Measurements from ENCODE around the gene NKPD1. TPM values are rescaled to one million over a fixed set of nuclear protein-coding genes. Genes with fewer than 3 reads are reported as not detected.

The NKPD1 gene
- total RNA-seq, 4 donors from 2014 or later = 0.16 TPM; not detected in 3

- H3K27ac ChIP-seq = no peak overlapping the region
- in situ Hi-C loops (cut with MboI; ENCODE audit: low sequenced_read_pairs in 4 of 4) = no loop called here
Measured at GRCh38 chr19:45125360-45125759, 35.4 kb downstream of the NKPD1 start.

GRCh38 chr19:45124021-45124420 lies 36.8 kb downstream of the NKPD1 start:
- intact Hi-C loops (cut with DNase I; ENCODE audit: low total_unique reads) (no loop called here), in situ Hi-C loops (cut with MboI; ENCODE audit: low sequenced_read_pairs in 4 of 4) (no loop called here)
- no peaks in the 10 kb centered on the region for H3K9me3 ChIP-seq
- H3K4me1 ChIP-seq = peaks cover 6 to 7% of the 10 kb centered on the region in 2 donors
- no peak overlapping the region for H3K4me3 ChIP-seq
- no peaks in the 10 kb centered on the region for H3K36me3 ChIP-seq
- TF ChIP-seq POLR2A (IDR thresholded peaks at IDR 0.05) (no peak), CTCF (IDR thresholded peaks at IDR 0.05 in 4 of 5, conservative IDR thresholded peaks at IDR 0.05 in 1 of 5) (no peak)
- no peaks in the 10 kb centered on the region for H3K27me3 ChIP-seq
- no peak for ATAC-seq
- H3K27ac ChIP-seq = no peak overlapping the region
- DNase-seq = no peak

More at GRCh38 chr19:45125360-45125759, 35.4 kb downstream of the NKPD1 start:
- no peaks in the 10 kb centered on the region for H3K9me3 ChIP-seq
- H3K27me3 ChIP-seq = no peaks in the 10 kb centered on the region
- intact Hi-C loops (cut with DNase I; ENCODE audit: low total_unique reads) = no loop called here
- no peak overlapping the region for H3K4me3 ChIP-seq
- no peak for DNase-seq
- TF ChIP-seq POLR2A (IDR thresholded peaks at IDR 0.05) = no peak
- TF ChIP-seq CTCF (IDR thresholded peaks at IDR 0.05 in 4 of 5, conservative IDR thresholded peaks at IDR 0.05 in 1 of 5) = no peak
- no peak for ATAC-seq
- peaks cover 0 to 4% of the 10 kb centered on the region in 2 donors for H3K4me1 ChIP-seq
- no peaks in the 10 kb centered on the region for H3K36me3 ChIP-seq

- Histone ChIP-seq H3K27ac (no peak overlapping the region), H3K9me3 (no peaks in the 10 kb centered on the region), H3K36me3 (no peaks in the 10 kb centered on the region), H3K27me3 (no peaks in the 10 kb centered on the region), H3K4me1 (peaks cover 12 to 13% of the 10 kb centered on the region in 2 donors), H3K4me3 (no peak overlapping the region)
- no peak for ATAC-seq
- no peak for DNase-seq
- intact Hi-C loops (cut with DNase I; ENCODE audit: low total_unique reads) = no loop called here
- TF ChIP-seq CTCF (IDR thresholded peaks at IDR 0.05 in 4 of 5, conservative IDR thresholded peaks at IDR 0.05 in 1 of 5) = no peak
- no peak for TF ChIP-seq POLR2A (IDR thresholded peaks at IDR 0.05)
- in situ Hi-C loops (cut with MboI; ENCODE audit: low sequenced_read_pairs in 4 of 4) = no loop called here
Measured at GRCh38 chr19:45123440-45123850, 37.3 kb downstream of the NKPD1 start.

- no peak for ATAC-seq
- H3K27ac ChIP-seq = no peak overlapping the region
- no peaks in the 10 kb centered on the region for H3K9me3 ChIP-seq
- no peaks in the 10 kb centered on the region for H3K36me3 ChIP-seq
- H3K4me3 ChIP-seq = no peak overlapping the region
- H3K4me1 ChIP-seq = peaks cover 17 to 19% of the 10 kb centered on the region in 2 donors
- intact Hi-C loops (cut with DNase I; ENCODE audit: low total_unique reads) = no loop called here
- TF ChIP-seq CTCF (IDR thresholded peaks at IDR 0.05 in 4 of 5, conservative IDR thresholded peaks at IDR 0.05 in 1 of 5) (no peak), POLR2A (IDR thresholded peaks at IDR 0.05) (no peak)
- in situ Hi-C loops (cut with MboI; ENCODE audit: low sequenced_read_pairs in 4 of 4) = no loop called here
- no peaks in the 10 kb centered on the region for H3K27me3 ChIP-seq
- DNase-seq = no peak
Measured at GRCh38 chr19:45122832-45123231, 38.0 kb downstream of the NKPD1 start.

GRCh38 chr19:45121827-45122345 lies 38.9 kb downstream of the NKPD1 start:
- DNase-seq (no peak), ATAC-seq (no peak)
- Histone ChIP-seq H3K9me3 (no peaks in the 10 kb centered on the region), H3K4me3 (no peak overlapping the region), H3K36me3 (no peaks in the 10 kb centered on the region), H3K27me3 (no peaks in the 10 kb centered on the region), H3K4me1 (peaks cover 20 to 29% of the 10 kb centered on the region in 2 donors), H3K27ac (no peak overlapping the region)
- in situ Hi-C loops (cut with MboI; ENCODE audit: low sequenced_read_pairs in 4 of 4) = no loop called here
- TF ChIP-seq POLR2A (IDR thresholded peaks at IDR 0.05) (no peak), CTCF (IDR thresholded peaks at IDR 0.05 in 4 of 5, conservative IDR thresholded peaks at IDR 0.05 in 1 of 5) (no peak)
- intact Hi-C loops (cut with DNase I; ENCODE audit: low total_unique reads) = no loop called here

Data from gastrocnemius medialis (tissue), 4 donors.